ENCODE data around the gene RING1. TPM values are rescaled to one million over a fixed set of nuclear protein-coding genes. Genes with fewer than 3 reads are reported as not detected.

Gene RING1
- total RNA-seq (2022) = 45.4 and 48.3 TPM in 2 replicates
- percentile 74 among the genes with signal in this experiment for Bru-seq, nascent RNA
- BruChase-seq, experiment 1, labeled RNA remaining after a 6-hour chase = percentile 81 among the genes with signal in this experiment
- BruChase-seq, experiment 2, labeled RNA remaining after a 2-hour chase = percentile 70 among the genes with signal in this experiment
- long read RNA-seq, partial matches to known transcripts = 5 of 5 reads
- long read RNA-seq, other reads (novel, unspliced or antisense) = 0 of 5 reads

DNA sequence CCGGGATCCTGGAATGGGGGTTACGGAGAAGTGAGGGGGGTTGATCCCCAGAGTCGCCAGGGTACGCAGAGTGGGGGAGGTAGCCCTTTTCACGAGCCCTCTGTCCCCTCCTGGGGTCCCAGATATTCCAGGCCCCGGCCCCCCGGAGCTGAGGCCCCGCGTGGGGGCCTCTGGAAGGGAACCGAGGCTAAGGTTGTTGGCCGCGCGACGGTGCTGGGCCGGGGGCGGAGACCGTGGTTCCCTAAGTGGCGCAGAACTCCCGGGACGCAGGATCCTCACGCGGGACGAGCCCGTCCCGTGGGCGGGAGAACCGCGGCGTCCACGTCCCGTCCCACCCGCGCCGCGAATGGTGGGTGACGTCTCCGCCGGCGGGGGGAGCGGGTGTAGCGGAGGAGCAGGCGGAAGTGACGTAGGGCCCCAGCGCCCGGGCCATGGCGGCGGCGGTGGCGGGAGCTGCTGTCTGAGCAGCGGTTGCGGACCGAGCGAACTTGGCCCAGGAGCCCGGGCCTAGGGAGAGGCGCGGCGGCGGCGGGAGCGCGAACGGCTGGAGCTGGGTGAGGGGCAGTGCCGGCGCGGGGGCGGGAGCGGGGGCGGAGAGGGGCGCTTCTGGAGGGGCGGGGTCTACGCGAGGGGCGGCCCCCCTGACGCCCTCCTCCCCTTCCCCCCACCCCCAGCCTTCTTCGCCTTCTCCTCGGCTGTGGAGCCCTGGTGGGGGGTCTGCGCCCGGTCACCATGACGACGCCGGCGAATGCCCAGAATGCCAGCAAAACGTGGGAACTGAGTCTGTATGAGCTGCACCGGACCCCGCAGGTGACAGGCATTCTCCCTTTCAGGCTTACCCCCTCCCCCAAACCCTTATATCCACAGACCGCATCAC, at the start of gene RING1:
RING1 (plus strand) TSS at position 410 of the 877 bp plus-strand sequence; CDS start at position 733, 323 bp downstream.
- Mint-ChIP-seq H3K27ac (ENCODE audit: low read depth, unreplicated experiment) (peak within 1 kb of the TSS; percentile 94), H3K27me3 (ENCODE audit: insufficient read depth, unreplicated experiment) (peaks cover 12% of the 10 kb centered on the region), H3K4me1 (ENCODE audit: insufficient read depth, unreplicated experiment) (peaks cover 50% of the 10 kb centered on the region), H3K36me3 (ENCODE audit: insufficient read depth, unreplicated experiment) (peaks cover 16% of the 10 kb centered on the region), H3K4me3 (ENCODE audit: unreplicated experiment) (peak within 1 kb of the TSS; percentile 87), H3K9me3 (ENCODE audit: unreplicated experiment) (no peaks in the 10 kb centered on the region)
- TF ChIP-seq, protein P1, sequence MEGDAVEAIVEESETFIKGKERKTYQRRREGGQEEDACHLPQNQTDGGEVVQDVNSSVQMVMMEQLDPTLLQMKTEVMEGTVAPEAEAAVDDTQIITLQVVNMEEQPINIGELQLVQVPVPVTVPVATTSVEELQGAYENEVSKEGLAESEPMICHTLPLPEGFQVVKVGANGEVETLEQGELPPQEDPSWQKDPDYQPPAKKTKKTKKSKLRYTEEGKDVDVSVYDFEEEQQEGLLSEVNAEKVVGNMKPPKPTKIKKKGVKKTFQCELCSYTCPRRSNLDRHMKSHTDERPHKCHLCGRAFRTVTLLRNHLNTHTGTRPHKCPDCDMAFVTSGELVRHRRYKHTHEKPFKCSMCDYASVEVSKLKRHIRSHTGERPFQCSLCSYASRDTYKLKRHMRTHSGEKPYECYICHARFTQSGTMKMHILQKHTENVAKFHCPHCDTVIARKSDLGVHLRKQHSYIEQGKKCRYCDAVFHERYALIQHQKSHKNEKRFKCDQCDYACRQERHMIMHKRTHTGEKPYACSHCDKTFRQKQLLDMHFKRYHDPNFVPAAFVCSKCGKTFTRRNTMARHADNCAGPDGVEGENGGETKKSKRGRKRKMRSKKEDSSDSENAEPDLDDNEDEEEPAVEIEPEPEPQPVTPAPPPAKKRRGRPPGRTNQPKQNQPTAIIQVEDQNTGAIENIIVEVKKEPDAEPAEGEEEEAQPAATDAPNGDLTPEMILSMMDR (IDR thresholded peaks at IDR 0.05; ENCODE audit: unreplicated experiment) = no peak
- BruUV-seq (replicated peaks) = no TSS peak
- ChIA-PET POLR2A (interaction anchor here (0.6 to 3.7 kb wide), 26 partner anchors 9 to 1013 kb away, joined by 3 to 73 read pairs (median 4); partner anchors contain the start of genes B3GALT4, RPS18, VPS52 and ZBTB22), CTCF (interaction anchor here (0.6 to 1.5 kb wide), 8 partner anchors 10 to 1654 kb away, joined by 3 to 5 read pairs (median 3); no protein-coding TSS in a partner anchor)
- peak; percentile 52 for DNase-seq (ENCODE audit: unreplicated experiment)
- intact Hi-C loops (cut with micrococcal nuclease) = loop anchor here (2.0 kb wide), 1 partner anchor 40 kb away; no protein-coding TSS in a partner anchor

DNA sequence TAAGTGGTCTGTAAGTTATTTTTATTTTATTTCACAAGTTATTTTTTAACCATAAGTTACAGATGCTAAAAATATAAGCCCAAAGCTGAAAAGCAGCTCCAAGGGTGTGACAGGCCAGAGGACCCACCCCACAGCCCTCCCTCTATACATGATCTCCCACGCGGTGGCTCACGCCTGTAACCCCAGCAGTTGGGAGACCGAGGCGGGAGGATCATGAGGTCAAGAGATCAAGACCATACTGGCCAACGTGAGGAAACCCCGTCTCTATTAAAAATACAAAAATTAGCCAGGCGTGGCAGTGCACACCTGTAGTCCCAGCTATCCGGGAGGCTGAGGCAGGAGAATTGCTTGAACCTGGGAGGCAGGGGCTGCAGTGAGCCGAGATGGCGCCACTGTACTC, 48.2 kb upstream of the RING1 start:
- intact Hi-C loops (cut with micrococcal nuclease) = loop anchor here (5.0 kb wide), 1 partner anchor 38 kb away; no protein-coding TSS in a partner anchor
- Mint-ChIP-seq H3K36me3 (ENCODE audit: insufficient read depth, unreplicated experiment) (peaks cover 6% of the 10 kb centered on the region), H3K4me3 (ENCODE audit: unreplicated experiment) (no peak overlapping the region), H3K4me1 (ENCODE audit: insufficient read depth, unreplicated experiment) (peaks cover 12% of the 10 kb centered on the region), H3K9me3 (ENCODE audit: unreplicated experiment) (no peaks in the 10 kb centered on the region), H3K27me3 (ENCODE audit: insufficient read depth, unreplicated experiment) (peaks cover under 1% of the 10 kb centered on the region), H3K27ac (ENCODE audit: low read depth, unreplicated experiment) (no peak overlapping the region)
- no peak for DNase-seq (ENCODE audit: unreplicated experiment)
- CTCF ChIA-PET = interaction anchor here (0.6 to 4.6 kb wide), 10 partner anchors 10 to 433 kb away, joined by 3 to 17 read pairs (median 4); no protein-coding TSS in a partner anchor
- no TSS peak for BruUV-seq (replicated peaks)
- POLR2A ChIA-PET = interaction anchor here (1.5 kb wide), 1 partner anchor 88 kb away, joined by 3 read pairs; no protein-coding TSS in a partner anchor
- TF ChIP-seq, protein P1 (IDR thresholded peaks at IDR 0.05; ENCODE audit: unreplicated experiment) = no peak

DNA sequence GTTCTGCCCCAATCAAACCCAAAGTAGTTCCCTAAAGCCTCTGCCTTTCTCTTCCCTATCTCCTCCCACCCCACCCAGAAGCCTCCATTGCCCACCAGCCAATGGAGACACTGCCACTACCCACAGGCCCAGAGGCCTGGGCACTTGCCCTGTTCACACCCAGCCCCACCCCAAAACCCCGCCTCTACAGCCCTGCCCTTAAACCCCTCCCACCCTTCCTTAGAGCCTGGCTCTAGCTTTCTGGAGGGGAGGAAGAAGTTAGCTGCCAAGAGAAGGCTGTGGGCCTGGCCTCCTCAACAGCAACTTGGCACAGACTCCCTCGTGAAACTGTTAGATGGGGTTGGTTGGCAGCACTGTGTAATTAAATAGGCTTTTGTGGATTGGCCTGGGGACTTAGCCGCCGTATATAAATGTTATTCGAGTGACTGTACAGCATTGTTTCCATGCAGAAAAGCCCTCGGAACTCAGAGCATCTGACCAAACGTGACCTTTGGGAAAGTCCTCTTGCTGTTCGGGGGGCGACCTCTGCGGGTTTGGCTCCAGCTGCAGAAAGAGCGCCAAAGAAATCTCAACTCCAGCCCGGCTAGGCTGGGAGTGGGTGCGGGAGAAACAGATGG, 47.5 kb upstream of the RING1 start:
- no peaks in the 10 kb centered on the region for H3K9me3 Mint-ChIP-seq (ENCODE audit: unreplicated experiment)
- intact Hi-C loops (cut with micrococcal nuclease) = loop anchor here (1.0 to 5.0 kb wide), 2 partner anchors 39 to 87 kb away; no protein-coding TSS in a partner anchor

More for the DNA sequence above, 47.5 kb upstream of the RING1 start:
- DNase-seq (ENCODE audit: unreplicated experiment) = peak; percentile 75
- Mint-ChIP-seq H3K36me3 (ENCODE audit: insufficient read depth, unreplicated experiment) (peaks cover 6% of the 10 kb centered on the region), H3K27me3 (ENCODE audit: insufficient read depth, unreplicated experiment) (peaks cover 8% of the 10 kb centered on the region), H3K4me1 (ENCODE audit: insufficient read depth, unreplicated experiment) (peaks cover 12% of the 10 kb centered on the region), H3K27ac (ENCODE audit: low read depth, unreplicated experiment) (no peak overlapping the region), H3K4me3 (ENCODE audit: unreplicated experiment) (peak overlapping the region; percentile 85)
- CTCF ChIA-PET = interaction anchor here (0.6 to 4.6 kb wide), 13 partner anchors 10 to 434 kb away, joined by 3 to 17 read pairs (median 4); no protein-coding TSS in a partner anchor
- no TSS peak for BruUV-seq (replicated peaks)
- POLR2A ChIA-PET = interaction anchor here (0.7 to 2.0 kb wide), 4 partner anchors 37 to 110 kb away, joined by 3 to 8 read pairs (median 6); partner anchors contain the start of genes RPS18 and VPS52
- TF ChIP-seq, protein P1 (IDR thresholded peaks at IDR 0.05; ENCODE audit: unreplicated experiment) = no peak

Data from MCF 10A (cell line).